GM19324 (cell line): ENCODE measurements around the gene ALLC.

Source experiments
- ATAC-seq: cut with Tn5 transposase; IDR thresholded peaks from one replicate; pipeline ENCODE4 v1.9.1; 2021; ENCODE audit warnings: mild to moderate bottlenecking, moderate library complexity; ENCODE audit not compliant: unreplicated experiment, low FRiP score

Gene ALLC

GRCh38 chr2:3674066-3674845 is 16.3 kb downstream of the ALLC start:
- ATAC-seq, result no peak

DNA sequence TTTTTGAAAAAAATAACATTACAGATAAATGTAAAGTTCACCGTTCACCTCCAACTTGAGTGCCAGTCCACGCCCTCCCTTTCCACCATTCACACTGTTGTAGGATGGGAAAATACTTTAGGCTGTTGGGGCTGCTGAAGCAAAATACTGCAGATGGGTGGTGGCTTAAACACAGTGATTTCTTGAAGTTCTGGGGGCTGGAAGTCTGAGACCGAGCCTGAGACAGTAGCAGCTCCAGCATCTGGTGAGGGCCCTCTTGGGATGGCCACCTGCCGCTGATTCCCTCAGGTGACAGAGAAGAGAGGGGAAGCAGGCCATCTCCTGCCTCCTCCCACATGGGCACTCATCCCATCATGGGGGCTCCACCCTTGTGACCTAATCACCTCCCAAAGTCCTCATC is 17.7 kb downstream of the ALLC start:
- no peak for ATAC-seq

- ATAC-seq, result no peak
Measured at GRCh38 chr2:3677436-3677835, 19.4 kb downstream of the ALLC start.

DNA sequence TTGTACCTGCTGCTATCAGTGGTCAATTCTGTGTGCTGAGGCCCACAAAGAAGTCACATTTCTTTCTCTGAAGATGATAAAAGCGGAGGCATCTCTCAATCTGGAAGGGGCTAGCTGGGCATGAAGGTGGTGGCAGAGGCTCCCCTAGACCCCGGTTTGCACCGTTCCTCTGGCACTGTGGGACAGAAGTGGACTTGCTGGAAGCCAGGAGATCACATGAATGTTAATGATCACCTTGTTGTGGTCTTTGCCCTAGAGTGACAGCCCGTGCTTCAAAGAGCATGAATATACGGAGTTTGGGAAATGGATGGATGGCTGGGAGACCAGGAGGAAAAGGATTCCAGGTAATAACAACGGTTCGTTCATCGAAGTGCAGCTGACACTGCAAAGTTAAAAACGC is 20.2 kb downstream of the ALLC start:
- no peak for ATAC-seq

- ATAC-seq, result no peak
Measured at GRCh38 chr2:3679180-3679579, 21.2 kb downstream of the ALLC start.

DNA sequence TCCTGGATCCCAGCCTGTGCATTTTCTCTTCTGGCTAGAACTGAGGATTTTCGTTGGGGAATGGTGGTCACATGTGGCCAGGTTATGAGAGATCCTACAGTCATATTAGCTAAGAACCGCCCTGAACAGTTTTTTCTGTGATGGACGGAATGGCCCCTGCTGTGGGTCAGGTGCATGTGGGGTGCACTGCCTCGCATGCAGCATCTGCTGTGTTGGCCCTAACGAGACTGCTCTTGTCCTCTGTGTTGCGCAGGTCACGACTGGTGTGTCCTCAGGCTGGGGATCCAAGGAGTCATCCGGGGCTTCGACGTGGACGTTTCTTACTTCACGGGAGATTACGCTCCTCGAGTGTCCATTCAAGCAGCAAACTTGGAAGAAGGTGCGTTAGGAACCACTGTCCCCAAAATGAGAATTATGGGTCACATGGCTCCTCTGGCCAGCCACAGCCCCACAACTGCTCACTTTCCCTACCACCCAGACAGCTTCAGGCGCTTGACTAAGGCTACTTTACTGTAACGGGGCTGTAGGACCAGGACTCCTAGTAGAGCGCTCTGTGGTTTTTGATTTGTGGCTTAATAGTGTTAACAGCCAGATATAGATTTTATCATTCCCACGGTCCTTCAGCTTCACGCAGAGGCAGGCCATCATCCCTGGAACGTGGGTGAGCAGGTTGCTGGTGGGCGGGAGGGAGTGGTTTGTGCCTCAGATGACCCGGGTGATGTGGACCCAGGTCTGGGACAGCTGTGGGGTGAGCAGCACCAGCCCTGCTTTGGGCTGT is 21.8 kb downstream of the ALLC start:
- ATAC-seq, result no peak

DNA sequence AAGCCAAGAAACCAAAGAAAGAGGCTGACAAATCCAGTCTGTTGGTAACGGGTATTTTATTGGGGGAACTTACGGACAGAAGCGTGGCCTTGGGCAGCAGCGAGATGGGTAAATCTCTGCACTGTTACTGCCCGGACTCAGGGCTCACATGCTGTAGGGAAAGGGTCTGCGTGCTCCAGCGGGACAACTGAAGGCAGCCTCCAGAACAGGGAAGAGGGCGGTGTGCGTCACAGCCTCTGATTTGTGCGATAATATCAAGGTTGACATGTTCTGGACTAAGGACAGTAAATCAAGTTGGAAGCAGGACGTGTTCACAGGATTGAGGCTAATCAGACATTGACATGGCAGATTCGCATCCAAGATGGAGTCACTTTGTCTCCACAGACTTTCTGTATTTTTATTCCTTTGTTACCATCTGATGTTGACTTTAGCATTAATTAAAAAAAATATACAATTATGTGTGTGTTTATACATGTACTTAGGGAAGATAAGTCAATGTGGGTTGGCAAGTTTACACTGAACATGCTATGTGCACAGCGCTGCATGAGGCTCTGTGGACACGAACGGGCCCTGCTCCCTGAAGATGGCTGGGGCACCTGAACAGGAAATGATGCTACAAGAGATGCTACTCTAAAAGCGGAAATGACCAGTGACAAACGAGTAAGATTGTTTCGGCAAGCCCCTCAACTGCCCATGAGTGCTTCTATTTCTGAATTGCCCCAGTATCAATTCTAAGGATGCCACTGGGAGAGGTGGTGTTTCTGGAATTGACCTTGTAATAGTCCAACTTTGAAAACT is 22.7 kb downstream of the ALLC start:
- no peak for ATAC-seq

DNA sequence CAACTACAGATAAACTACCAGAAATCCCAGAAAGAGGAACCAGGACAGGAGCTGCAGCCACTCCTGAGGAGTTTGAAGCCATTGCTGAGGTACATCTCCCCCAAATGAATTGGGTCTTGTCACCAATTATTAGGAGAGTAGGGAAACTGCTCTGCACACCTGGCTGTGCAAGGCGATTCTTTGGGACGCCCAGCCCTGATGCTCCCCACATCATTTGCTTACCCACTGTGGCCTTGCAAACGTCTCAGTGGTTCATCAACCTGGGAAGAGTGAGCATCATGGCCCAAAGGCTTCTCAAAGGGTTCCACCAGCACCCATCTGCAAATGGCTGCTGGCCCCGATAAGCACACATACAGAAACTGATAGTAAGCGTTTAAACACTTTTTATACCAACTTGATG is 23.6 kb downstream of the ALLC start:
- no peak for ATAC-seq

GRCh38 chr2:3682811-3683210 is 24.8 kb downstream of the ALLC start:
- no peak for ATAC-seq

DNA sequence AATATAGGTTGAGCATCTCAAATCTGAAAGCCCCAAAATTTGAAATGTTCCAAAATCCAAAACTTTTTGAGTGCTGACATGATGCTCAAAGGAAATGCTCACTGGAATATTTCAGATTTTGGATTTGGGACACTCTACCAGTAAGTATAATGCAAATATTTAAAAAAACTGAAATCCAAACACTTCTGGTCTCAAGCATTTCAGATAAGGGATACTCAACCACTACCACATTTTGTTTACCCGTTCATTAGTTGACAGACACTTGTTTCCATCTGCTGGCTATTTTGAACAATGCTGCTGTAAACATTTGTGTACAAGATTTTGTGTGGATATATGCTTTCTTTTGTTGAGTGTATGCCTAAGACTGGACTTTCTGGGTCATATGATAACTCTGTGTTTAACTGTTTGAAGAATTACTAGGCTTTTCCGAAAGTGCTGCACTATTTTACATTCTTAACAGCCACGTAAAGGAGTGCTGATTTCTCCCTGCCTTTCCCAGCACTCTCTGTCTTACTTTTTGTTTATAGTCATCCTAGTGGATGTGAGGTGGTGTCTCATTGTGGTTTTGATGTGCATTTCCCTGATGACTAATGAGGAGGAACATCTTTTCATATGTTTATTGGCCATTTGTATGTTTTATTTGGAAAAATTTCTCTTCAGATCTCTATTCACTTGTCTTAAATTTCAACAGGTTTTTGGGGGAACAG is 25.9 kb downstream of the ALLC start:
- no peak for ATAC-seq

- no peak for ATAC-seq
Measured at GRCh38 chr2:3689998-3690748, 32.2 kb downstream of the ALLC start.

- ATAC-seq, result no peak
Measured at GRCh38 chr2:3692375-3692774, 34.4 kb downstream of the ALLC start.

DNA sequence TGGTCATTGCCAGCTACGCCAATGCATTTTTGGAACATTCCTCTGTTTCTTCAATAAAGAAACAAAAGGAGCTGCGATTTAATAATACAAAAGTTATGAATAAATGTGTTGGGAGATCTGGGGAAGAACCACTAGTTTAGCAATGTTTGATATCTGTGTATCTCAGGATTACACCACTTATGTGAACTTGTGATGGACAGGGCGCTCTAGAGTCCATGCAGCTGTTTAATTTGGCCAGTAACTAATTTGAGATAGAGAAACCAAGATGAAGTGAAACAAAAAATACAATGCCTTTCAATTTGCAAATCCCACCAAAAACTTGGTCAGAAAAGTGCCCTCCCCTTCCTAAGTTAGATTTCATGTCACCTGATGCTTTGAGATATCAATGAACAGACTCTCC is 38.5 kb downstream of the ALLC start:
- no peak for ATAC-seq

- ATAC-seq, result no peak
Measured at GRCh38 chr2:3701071-3701470, 43.1 kb downstream of the ALLC start.

GRCh38 chr2:3703236-3703756 is 45.3 kb downstream of the ALLC start, which contains the start of gene DCDC2C:
Gene DCDC2C (plus strand): TSS chr2:3703575. CDS start chr2:3703752, 177 bp downstream.
- ATAC-seq, result no peak

- ATAC-seq, result no peak
Measured at GRCh38 chr2:3703757-3704355, 45.9 kb downstream of the ALLC start.

DNA sequence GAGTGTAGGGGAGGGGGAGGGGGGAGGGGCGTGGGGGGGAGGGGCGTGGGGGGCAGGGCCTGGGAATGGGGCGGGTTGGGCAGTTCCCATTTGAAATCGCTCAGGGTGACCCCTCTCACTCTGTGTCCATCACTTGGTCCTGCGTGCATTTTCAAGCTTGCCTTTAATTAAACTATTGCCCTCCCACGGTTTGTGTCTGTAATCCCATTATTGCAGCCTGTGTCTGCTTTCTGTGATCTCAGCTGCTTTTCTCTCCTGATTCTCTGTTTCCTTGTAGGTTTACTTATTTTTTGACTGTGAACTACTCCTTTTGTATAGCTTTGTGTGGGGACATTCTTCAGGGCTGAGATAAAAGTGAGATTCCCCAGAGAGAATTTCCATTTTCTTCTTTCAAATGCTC is 46.7 kb downstream of the ALLC start:
- no peak for ATAC-seq

GRCh38 chr2:3705782-3706181 is 47.8 kb downstream of the ALLC start:
- no peak for ATAC-seq

- no peak for ATAC-seq
Measured at GRCh38 chr2:3706892-3707291, 48.9 kb downstream of the ALLC start.
